NCI-H748 (cell line): Measurements from ENCODE around the gene NAA38.
"Not testable (repeated sequence)": the region's sequence is repeated elsewhere in the genome, so short reads cannot be mapped to it uniquely, and the experiment has no call there.

ENCODE experiments used
- DNase-seq: peaks from one replicate; lab custom pipeline; 2025; ENCODE audit not compliant: unreplicated experiment; lab: John Stamatoyannopoulos, UW

Gene NAA38

GRCh38 chr17:7825206-7825990, 32.0 kb downstream of the NAA38 start:
- peak; percentile 30 for DNase-seq

GRCh38 chr17:7824021-7824924, 33.1 kb downstream of the NAA38 start:
- DNase-seq = no peak

GRCh38 chr17:7823581-7824001, 33.8 kb downstream of the NAA38 start:
- DNase-seq = no peak

- DNase-seq = no peak
Measured at GRCh38 chr17:7822126-7822525, 35.2 kb downstream of the NAA38 start.

GRCh38 chr17:7820231-7820630, 37.1 kb downstream of the NAA38 start:
- DNase-seq = no peak

GRCh38 chr17:7818746-7819645, 38.4 kb downstream of the NAA38 start:
- no peak for DNase-seq

GRCh38 chr17:7818026-7818425, 39.3 kb downstream of the NAA38 start:
- DNase-seq = no peak

- DNase-seq = no peak
Measured at GRCh38 chr17:7817643-7817964, 39.8 kb downstream of the NAA38 start.

GRCh38 chr17:7816926-7817642, 40.3 kb downstream of the NAA38 start:
- DNase-seq = no peak

GRCh38 chr17:7814969-7815368, 42.4 kb downstream of the NAA38 start:
- DNase-seq = no peak

- no peak for DNase-seq
Measured at GRCh38 chr17:7811251-7811650, 46.1 kb downstream of the NAA38 start.

- DNase-seq = not testable (repeated sequence)
Measured at GRCh38 chr17:7809791-7810343, 47.5 kb downstream of the NAA38 start.

GRCh38 chr17:7809086-7809790, 48.1 kb downstream of the NAA38 start:
- no peak for DNase-seq

- DNase-seq = no peak
Measured at GRCh38 chr17:7807206-7807605, 50.2 kb downstream of the NAA38 start.
